NCI-H2196 (cell line): ENCODE measurements around the gene FBXW9.
"Not testable (repeated sequence)": the region's sequence is repeated elsewhere in the genome, so short reads cannot be mapped to it uniquely, and the experiment has no call there.

Source experiments
- DNase-seq: peaks from one replicate; lab custom pipeline; 2025; ENCODE audit not compliant: unreplicated experiment; lab: John Stamatoyannopoulos, UW

FBXW9 gene

DNA sequence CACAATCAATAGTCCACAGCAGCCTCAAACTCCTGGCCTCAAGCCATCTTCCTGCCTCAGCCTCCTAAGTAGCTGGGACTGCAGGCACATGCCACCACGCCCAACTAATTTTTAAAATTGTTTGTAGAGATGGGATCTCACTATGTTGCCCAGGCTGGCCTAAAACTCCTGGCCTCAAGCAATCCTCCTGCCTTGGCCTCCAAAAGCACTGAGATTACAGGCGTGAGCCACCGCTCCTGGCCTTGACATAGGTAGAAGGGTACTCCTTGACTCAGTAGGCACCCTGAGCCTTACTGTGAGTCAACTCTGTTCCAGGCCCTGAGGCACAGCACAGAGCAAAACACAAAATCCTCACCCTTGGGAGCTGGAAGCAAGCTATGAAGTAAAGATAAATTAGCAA lies 19.5 kb upstream of the FBXW9 start:
- no peak for DNase-seq

DNA sequence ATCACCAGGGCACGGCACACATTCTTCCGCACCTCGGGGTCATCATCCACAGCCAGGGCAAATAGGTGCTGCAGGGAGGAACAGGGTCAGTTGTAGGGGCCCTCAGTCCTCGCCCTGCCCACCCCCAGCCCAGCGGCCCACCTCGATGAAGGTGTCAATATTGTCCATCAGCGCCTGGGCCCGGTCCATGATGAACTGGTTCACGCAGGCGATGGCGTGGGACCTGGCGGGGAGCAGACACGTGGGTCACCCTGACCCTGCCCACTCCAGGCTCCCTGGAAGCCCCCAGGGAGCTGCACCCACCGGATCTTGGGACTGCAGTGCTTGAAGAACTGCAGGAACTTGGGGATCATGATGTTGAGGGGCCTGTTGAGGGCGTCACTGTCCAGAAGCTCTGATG lies 18.7 kb upstream of the FBXW9 start:
- DNase-seq: no peak

DNA sequence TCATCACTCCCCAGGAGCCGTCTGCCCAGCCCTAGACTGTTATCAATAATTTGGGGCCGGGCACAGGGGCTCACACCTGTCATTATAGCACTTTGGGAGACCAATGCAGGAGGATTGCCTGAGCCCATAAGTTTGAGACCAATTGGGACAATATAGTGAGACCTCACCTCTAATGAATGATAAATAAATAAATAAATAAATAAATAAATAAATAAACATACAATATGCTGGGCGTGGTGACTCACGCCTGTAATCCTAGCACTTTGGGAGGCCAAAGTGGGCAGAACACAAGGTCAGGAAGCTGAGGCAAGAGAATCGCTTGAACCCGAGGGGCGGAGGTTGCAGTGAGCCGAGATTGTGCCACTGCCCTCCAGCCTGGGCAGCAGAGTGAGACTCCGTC lies 16.9 kb upstream of the FBXW9 start:
- DNase-seq: not testable (repeated sequence)

DNA sequence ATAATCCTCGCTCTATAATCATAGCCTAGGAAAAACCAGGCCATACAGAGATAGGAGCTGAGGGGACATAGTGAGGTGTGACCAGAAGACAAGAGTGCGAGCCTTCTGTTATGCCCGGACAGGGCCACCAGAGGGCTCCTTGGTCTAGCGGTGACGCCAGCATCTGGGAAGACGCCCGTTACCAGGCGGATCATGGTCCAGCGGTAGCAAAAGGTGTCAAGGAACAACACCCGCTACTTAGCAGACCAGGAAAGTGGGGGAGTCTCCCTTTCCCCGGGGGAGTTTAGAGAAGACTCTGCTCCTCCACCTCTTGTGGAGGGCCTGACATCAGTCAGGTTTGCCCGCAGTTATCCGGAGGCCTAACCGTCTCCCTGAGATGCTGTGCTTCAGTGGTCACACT lies 15.6 kb upstream of the FBXW9 start:
- not testable (repeated sequence) for DNase-seq

DNA sequence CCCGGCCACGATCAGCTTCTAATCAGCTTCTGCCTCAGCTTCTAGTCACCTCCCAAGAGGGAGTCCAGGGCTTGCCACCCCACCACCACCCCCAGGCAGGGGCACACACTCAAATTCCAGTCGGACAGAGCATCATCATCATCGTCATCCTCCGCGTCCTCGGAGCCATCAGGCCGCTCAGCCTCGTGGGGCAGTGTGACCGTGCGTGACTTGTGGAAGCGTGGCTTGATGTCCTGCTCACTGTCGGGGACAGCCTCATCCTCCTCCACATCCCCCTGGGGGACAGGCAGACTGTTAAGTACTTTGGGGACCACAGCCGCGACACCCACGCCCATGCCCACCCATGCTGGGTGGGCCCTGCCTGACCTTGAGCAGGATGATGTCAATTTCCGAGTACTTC lies 14.8 kb upstream of the FBXW9 start:
- no peak for DNase-seq

DNA sequence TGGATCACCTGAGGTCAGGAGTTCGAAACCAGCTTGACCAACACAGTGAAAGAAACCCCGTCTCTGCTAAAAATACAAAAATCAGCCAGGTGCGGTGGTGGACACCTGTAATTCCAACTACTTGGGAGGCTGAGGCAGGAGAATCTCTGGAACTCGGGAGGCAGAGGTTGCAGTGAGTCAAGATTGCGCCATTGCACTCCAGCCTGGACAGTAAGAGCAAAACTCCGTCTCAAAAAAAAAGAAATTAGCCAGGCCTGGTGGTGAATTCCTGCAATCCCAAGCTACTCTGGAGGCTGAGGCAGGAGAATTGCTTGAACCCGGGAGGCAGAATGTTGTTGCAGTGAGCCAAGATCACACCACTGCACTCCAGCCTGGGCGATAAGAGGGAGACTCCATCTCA lies 12.2 kb upstream of the FBXW9 start:
- DNase-seq: no peak

DNA sequence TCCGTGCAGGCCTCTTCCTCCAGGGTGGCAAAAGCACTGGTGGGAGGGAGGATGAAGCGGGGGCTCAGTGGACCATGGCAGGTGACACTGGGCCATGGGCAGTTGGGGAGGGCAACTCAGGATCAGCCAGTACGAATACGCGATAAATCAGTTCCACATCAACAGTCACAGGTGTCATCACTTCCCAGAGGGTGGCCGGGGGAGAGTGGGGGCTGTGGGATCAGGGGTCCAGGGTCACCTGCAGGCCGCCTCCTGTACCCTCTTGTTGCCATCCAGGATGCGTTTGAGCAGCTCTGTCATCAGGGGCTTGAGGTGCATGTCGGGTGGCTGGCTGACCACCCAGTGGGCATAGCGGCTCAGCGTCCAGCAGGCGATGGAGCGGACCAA lies 9.9 kb upstream of the FBXW9 start:
- DNase-seq: no peak

DNA sequence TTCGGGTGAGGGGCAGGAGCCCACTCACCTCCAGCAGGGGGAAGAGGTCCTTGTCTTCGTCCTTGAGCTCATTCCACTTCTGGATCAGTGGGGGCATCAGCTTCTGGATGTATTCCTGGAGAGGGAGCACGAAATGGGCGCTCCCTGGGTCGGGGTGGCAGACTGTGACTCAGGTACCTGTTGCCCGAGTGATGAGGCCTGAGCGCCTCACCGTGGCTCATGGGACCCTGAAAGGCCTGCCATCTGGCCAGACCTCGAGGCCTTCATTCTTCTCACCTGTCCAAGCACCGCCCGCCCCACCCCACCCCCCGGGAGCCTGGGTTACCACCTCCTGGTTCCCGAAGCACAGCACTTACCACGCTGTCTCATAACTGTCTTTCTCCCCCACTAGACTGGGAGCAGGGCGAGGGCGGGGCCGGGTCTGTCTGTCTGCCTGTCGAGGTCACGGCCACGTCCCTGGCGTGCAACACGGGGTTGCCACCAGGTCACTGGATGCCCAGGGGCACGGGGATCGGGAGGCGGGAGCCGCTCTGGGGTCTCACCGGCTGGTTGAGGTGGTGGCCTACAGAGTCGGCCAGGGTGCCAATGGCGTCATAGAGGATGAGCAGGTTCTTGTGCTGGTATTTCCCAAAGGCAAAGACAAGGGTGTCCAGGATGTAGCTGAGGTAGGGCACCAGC lies 9.4 kb upstream of the FBXW9 start:
- no peak for DNase-seq

DNA sequence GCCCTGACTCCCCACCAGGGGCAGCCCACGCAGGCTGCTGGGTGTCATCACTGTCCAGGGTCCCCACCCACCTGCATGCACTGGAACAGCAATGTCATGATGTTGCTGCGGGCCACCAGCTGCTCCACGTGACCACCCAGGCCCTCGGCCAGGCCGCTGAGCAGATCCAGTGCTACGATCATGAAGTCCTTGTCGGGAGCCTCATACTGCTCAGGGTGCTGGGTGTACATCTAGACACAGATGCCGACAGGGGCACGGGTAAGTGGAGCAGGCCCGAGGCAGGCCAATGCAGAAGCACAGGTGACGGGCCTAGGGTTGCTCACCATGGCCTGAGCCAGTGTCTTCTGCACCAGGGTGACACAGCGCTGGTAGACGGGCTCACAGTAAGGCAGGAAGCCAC lies 8.7 kb upstream of the FBXW9 start:
- no peak for DNase-seq

DNA sequence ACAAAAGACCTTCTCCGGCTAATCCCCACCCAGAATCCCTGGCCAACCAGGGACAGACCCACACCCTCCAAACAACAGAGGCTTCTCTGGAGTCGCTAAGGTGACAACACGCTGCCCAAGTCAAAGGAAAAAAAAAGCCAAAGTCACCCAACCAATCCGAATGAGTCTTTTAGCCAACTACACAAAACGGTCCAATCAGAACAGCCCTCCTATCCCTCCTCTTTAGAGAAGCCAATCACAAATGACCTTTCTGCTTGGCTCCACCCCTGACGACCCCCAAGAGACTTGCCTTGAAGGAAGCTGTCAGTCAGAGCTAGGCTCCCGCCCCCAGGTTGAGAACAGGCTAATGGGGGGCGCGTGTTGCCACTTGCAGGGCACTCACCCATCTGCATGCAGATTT lies 6.6 kb upstream of the FBXW9 start:
- DNase-seq: peak; percentile 45

DNA sequence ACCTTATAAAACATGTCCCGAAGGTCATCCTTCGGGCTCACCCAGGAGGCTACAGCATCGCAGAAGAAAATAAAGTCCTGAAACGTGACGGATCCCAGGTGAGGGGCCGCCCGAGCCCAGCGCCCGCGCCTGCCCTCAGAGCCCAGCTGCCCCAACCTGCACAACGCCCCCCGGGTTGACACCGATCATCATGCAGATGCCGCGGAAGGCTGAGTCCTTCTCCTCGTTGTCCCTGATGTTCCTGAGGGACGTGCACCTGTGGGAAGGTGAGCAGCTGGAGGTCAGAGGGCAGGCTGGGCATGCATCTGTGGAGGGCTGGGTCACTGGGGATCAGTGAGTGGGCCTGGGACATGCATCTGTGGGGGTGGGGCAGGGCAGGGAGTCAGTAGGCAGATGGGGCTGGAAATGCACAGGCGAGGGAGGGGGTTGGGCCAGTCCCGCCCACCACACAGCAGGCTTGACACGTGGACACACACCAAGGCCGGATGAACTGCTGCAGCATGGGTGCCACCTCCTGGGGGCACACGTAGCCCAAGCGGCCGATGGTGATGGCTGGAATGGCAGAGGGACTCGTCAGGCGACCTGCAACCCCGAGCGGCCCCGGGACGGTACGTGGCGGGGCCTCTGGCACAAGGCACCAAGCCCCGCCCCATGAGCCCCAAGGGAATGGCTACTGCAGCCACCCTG lies 5.3 kb upstream of the FBXW9 start:
- no peak for DNase-seq

DNA sequence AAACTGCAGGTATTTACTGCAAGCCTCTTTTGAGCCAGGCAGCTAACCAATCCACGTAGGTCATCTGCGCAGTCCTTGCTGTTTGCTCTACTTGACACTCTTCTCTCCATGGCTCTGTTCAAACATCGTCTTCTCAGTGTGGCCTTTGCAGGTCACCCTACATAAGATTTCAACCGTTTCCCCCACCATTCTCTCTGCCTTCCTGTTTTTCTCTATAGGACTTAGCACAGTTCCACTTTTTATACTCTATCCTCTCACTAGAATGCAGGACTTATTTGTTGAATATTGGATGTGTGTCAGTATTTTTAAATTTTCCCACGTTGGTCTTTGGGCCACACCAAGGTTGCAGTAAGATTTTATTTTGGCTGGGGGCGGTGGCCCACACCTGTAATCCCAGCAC lies 1.7 kb upstream of the FBXW9 start:
- no peak for DNase-seq

DNA sequence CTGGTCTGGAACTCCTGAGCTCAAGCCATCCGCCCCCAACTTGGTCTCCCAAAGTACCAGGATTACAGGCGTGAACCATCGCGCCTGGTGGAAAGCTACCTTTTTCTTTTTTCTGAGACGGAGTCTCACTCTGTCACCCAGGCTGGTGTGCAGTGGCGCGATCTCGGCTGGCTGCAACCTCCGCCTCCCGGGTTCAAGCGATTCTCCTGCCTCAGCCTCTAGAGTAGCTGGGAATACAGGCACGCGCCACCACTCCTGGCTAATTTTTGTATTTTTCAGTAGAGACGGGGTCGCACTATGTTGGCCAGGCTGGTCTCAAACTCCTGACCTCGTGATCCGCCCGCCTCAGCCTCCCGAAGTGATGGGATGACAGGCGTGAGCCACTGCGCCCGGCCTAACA lies 994 bp upstream of the FBXW9 start:
- not testable (repeated sequence) for DNase-seq

DNA sequence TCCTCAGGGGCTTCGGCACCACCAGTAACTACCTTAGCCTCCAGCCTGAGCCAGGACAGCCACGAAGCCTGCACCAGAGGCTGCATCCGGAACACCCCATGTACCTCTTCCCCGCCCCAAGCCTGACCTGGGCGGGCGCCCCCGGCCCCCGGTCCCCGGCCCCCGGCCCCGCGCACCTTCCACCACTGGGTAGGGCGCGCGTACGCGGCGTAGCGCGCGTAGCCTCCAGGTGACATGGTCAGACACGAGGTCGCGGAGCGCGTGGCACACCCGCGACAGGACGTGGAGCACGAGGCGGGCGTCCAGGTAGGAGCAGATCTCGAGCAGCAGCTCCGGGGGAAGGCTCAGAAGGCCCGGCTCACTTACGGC lies 450 bp downstream of the FBXW9 start:
- DNase-seq: no peak

DNA sequence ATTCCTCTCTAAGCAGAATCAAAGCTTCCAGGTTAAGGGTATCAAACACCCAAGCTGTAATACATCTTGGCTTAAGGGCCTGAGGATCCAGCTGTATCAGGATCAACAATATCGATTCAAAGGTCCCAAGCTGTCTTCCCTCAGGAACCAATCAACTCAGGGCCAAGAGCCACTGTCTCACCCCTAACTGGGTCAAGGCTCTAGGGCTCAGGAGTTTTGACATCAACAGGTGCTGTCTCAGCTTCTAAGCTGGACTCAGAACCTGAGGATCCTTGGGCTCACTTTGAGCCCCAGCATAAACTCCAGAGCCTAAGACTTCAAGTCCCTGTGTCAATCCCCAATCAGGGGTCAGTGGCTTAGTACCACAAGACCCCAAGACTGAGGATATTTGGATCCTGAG lies 917 bp downstream of the FBXW9 start:
- no peak for DNase-seq

DNA sequence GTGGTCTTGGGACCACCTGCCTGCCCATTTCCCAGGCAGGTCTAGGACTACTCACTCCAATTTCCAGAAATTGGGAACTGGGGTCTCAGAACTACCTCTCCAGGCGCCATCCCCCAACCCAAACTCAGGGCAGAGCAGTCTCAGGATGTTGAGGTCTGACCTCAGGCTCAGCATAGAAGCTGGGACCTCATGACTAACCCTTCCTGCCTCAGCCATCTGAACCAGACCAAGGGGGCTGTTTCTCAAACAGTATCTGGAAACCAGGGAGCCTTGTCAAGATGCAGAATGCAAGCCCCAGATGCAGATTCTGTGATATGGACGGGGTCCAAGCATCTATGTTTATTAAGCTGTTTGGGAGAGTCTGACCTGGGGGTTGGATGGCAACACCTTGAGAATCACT lies 1.3 kb downstream of the FBXW9 start:
- no peak for DNase-seq

DNA sequence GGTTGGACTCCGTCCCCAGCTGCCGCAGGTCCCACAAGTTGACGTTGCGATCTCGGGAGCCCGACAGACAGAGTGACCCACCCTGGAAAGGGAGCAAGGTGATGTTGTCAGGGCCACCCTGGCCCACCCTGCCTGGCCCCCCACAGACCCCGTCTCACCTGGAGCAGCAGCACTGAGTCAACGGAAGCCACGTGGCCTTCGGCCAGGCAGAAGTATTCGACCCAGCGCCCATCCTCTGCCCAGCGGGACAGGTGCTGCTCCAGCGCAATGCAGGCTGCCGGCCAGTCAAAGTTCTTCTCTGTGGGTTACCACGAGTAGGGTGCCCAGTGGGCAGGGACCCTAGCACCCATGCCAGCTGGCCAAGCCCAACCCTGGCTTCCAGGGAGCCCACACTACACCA lies 1.8 kb downstream of the FBXW9 start:
- no peak for DNase-seq

DNA sequence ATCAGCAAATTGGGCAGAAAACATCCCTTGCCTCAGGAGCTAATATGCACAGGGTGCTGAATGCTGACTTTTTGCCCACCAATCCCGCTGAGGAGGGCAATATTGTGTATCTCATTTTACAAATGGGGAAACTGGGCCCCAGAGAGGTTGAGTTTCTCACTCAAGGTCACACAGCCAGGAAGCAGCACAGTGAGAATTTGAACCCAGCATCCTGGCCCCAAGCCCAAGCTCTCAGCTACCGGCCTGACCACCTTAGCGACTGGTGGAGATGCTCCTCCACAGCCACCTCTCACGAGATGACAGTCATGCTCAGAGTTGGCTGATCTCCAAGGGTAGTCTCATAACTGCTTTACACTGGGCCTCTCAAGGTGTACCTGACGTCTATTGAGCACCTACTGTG lies 3.5 kb downstream of the FBXW9 start:
- DNase-seq: no peak

DNA sequence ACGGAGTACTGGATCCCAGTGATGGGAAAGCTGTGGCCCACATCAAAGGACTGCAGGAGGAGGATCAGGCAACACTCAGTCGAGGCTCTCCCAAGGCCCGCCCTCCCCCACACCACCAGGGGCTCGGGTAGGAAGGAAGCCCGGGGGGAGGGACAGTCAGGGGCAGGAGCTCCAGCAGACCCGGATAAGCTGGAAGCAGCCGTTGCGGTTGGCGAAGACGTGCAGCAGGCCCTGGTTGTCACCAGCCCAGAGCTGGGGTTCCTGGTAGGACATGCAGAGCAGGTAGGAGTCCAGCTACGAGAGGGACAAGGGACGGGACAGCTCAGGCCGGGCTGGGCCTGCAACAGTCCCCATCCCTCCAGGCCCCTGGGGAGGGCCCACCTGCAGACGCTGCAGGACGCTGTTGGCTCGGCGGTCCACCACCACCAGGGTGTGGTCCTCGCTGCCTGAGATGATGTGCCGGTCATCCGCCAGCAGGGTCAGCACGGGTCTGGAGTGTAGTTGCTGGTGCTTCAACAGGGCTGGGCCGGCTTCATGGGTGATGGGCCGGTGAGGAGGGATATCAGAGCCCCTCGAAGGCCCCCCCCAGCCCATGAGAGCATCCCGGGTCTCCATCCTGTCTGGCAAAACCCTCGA lies 6.7 kb downstream of the FBXW9 start:
- no peak for DNase-seq

DNA sequence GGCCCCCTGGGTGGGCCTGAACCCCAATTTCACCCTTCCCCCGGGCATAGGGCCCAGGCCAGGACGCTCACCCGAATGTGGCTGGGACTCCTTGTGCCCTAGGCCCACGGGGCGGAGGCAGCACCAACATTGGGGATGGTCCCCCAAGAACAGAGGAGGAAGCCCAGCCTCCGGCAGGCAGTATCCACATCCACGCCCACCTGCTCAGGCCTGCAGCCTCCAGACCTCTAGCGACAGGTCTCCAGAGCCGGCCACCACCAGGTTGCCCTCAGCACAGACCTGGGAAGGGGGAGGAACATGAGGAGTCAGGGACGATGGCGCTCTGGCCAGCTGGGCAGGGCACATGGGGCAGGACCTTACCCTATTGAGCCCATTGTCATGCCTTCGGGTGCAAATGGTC lies 7.4 kb downstream of the FBXW9 start:
- DNase-seq: no peak

DNA sequence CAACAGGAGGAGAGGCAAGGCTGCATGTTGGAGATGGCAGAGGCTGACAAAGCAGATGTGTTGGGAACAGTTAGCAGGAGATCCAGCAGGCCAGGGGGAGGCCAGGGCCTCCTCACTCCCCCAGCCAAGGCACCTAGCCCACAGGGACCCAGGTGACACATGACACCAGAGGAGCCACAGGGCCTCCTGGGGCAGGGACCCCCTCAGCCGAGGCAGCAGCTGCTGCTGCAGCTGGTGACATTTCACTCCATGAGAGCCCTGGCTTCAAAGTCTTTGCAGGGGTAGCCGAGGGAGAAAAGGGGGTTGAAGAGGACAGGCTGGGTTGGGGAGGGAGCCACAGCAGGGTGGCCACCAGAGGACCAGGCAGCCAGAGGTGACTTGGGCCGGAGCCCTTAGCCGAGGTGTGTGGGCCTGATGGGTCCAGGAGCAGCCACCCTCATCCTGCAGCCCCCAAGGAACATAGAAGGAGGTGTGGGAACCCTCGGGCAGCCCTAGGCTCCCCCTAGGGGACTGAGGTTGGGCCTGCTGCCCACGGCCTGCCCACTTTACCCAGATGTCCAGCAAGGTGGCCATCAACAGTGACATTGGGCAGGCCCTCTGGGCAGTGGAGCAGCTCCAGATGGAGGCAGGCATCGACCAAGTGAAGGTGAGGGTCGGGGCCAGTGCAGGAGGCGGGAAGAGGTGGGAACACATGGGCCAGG lies 8.8 kb downstream of the FBXW9 start, which contains the start of gene GNG14:
GNG14 (plus strand) TSS at position 503 of the 701 bp plus-strand sequence; CDS start at position 554, 51 bp downstream.
- DNase-seq: no peak

DNA sequence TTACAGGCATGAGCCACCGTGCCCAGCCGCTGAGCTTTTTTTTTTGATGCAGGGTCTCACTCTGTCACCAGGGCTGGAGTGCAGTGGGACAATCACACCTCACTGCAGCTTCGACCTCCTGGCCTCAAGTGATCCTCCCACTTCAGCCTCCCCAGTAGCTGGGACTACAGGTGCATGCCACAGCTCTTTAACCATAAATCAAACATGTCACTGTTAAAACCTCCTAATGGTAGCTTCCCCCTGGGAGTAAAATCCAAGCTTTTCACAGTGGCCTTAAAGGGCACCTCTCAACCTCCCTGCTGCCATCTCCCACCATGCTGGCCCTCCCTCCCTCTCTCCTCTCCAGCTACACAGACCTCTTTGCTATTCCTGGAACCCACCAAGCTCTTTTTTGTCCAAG lies 10.6 kb downstream of the FBXW9 start:
- no peak for DNase-seq
